Measurements from ENCODE around the gene RBBP6. TPM values are rescaled to one million over a fixed set of nuclear protein-coding genes. Genes with fewer than 3 reads are reported as not detected.

Gene RBBP6
- total and polyA plus RNA-seq, 9 of the 15 experiments (the other 6 are each of a cell fraction or from before 2014, with no cell fraction given) = 19.2 to 76.6 (median 42.7) TPM

DNA sequence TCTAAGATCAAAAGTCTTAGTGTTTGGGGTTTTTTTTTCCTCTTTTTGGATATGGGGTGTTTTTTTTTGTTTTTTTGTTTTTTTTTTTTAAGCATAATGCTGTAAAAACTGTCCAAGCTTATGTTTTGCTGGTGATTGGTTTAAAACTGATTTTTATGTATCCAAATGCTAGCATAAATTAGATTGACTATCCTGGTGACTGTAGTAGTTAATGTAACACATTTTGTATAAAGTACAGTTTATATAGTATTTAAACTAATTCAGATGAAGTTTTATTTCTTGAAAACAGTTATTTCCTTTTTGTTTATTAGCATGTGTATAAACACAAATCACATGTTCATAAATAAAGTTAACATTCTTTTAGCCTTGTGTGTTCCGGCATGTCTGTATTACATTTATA lies 10.9 kb downstream of the RBBP6 start:
- H3K4me3 ChIP-seq = no peak overlapping the region
- H2AFZ ChIP-seq (ENCODE audit: low read depth, low read length) = no peak overlapping the region
- 92% methylated on average over 1 of the region's 1 CpG for WGBS (ENCODE audit: insufficient coverage, low coverage, missing lambda C conversion rate)
- DNase-seq (ENCODE audit: extremely low read depth in 1 of 4, low spot score in 3 of 4) (no peak), ATAC-seq (no peak), FAIRE-seq (no peak)
- no peak overlapping the region for H3K4me2 ChIP-seq (ENCODE audit: insufficient read depth, low read length)
- TF ChIP-seq SPI1 (IDR thresholded peaks at IDR 0.05; ENCODE audit: borderline replicate concordance, low read depth, low read length) (no peak), POLR2B (IDR thresholded peaks at IDR 0.05; ENCODE audit: low read depth, partially characterized antibody) (no peak), NFRKB (IDR thresholded peaks at IDR 0.05; ENCODE audit: low read depth) (no peak), CEBPB (tag; IDR thresholded peaks at IDR 0.05) (no peak), ZNF583 (CRISPR knock-in tag; IDR thresholded peaks at IDR 0.05) (no peak), RB1 (IDR thresholded peaks at IDR 0.05; ENCODE audit: low read depth) (no peak), ESRRA (IDR thresholded peaks at IDR 0.05; ENCODE audit: borderline replicate concordance, low read depth) (no peak), ZNF79 (CRISPR knock-in tag; IDR thresholded peaks at IDR 0.05; ENCODE audit: low read depth) (no peak), RHOXF2B (CRISPR knock-in tag; conservative IDR thresholded peaks at IDR 0.05) (no peak), ZNF121 (CRISPR knock-in tag; conservative IDR thresholded peaks at IDR 0.05) (no peak), POU5F1 (IDR thresholded peaks at IDR 0.05; ENCODE audit: borderline replicate concordance, low read depth, low read length, partially characterized antibody) (no peak), NCOA1 (IDR thresholded peaks at IDR 0.05; ENCODE audit: low read depth) (no peak), EHMT2 (IDR thresholded peaks at IDR 0.05) (no peak), RFX5 (IDR thresholded peaks at IDR 0.05; ENCODE audit: low read depth, low read length) (no peak), PCBP2 (IDR thresholded peaks at IDR 0.05; ENCODE audit: low read depth, low read length, poor library complexity, severe bottlenecking) (no peak)
- TF ChIP-seq, protein P1, sequence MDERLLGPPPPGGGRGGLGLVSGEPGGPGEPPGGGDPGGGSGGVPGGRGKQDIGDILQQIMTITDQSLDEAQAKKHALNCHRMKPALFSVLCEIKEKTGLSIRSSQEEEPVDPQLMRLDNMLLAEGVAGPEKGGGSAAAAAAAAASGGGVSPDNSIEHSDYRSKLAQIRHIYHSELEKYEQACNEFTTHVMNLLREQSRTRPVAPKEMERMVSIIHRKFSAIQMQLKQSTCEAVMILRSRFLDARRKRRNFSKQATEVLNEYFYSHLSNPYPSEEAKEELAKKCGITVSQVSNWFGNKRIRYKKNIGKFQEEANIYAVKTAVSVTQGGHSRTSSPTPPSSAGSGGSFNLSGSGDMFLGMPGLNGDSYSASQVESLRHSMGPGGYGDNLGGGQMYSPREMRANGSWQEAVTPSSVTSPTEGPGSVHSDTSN (CRISPR knock-in tag; IDR thresholded peaks at IDR 0.05; ENCODE audit: low read depth) = no peak
- TF ChIP-seq, protein P1 (tag; conservative IDR thresholded peaks at IDR 0.05; ENCODE audit: low read depth) = no peak
- TF ChIP-seq, protein P2, sequence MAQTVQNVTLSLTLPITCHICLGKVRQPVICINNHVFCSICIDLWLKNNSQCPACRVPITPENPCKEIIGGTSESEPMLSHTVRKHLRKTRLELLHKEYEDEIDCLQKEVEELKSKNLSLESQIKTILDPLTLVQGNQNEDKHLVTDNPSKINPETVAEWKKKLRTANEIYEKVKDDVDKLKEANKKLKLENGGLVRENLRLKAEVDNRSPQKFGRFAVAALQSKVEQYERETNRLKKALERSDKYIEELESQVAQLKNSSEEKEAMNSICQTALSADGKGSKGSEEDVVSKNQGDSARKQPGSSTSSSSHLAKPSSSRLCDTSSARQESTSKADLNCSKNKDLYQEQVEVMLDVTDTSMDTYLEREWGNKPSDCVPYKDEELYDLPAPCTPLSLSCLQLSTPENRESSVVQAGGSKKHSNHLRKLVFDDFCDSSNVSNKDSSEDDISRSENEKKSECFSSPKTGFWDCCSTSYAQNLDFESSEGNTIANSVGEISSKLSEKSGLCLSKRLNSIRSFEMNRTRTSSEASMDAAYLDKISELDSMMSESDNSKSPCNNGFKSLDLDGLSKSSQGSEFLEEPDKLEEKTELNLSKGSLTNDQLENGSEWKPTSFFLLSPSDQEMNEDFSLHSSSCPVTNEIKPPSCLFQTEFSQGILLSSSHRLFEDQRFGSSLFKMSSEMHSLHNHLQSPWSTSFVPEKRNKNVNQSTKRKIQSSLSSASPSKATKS (CRISPR knock-in tag; IDR thresholded peaks at IDR 0.05) = no peak
- intact Hi-C loops (cut with micrococcal nuclease) = no loop called here
- peaks cover 5% of the 10 kb centered on the region; the same call in 1 of the 2 replicates for H4K20me1 ChIP-seq (replicated peaks; ENCODE audit: control insufficient read depth, insufficient read depth, low read length)
- no peak overlapping the region for H3K9ac ChIP-seq (ENCODE audit: insufficient read depth in 1 of 2, low read depth in 2 of 2, low read length in 2 of 2)
- in situ Hi-C loops (cut with MboI) = no loop called here
- POLR2A ChIA-PET = interaction anchor here (1.2 to 8.5 kb wide), 2 partner anchors 11 to 12 kb away, joined by 4 to 71 read pairs; partner anchors contain the start of gene RBBP6
- H3K27me3 ChIP-seq (ENCODE audit: control insufficient read depth in 2 of 2, insufficient read depth in 2 of 2, low read length in 2 of 2) = no peaks in the 10 kb centered on the region
- H3K9me1 ChIP-seq (ENCODE audit: control insufficient read depth, insufficient read depth, low read length) = no peaks in the 10 kb centered on the region
- no peaks in the 10 kb centered on the region for H3K9me3 ChIP-seq (replicated peaks; ENCODE audit: control insufficient read depth, insufficient read depth, low read depth, low read length)
- peaks cover 57% of the 10 kb centered on the region for H3K79me2 ChIP-seq (ENCODE audit: control insufficient read depth, insufficient read depth, low read length)
- BruUV-seq (replicated peaks) = no TSS peak
- H3K4me1 ChIP-seq (replicated peaks in 1 of 2; ENCODE audit: control insufficient read depth in 2 of 2, insufficient read depth in 2 of 2, low read length in 2 of 2) = no peaks in the 10 kb centered on the region
- H3K27ac ChIP-seq (ENCODE audit: extremely low read depth, low read depth, low read length) = no peak overlapping the region
- CTCF ChIA-PET (ENCODE audit: low intra/inter-chr PET ratio) = interaction anchor here (0.6 kb wide), 1 partner anchor 11 kb away, joined by 3 read pairs; no protein-coding TSS in a partner anchor
- H3K36me3 ChIP-seq (ENCODE audit: control insufficient read depth, insufficient read depth, low read length) = peaks cover 88% of the 10 kb centered on the region
